GM06990 (cell line): ENCODE data around the gene ANK2.

ENCODE experiments used
- DNase-seq: peaks from one replicate; pipeline ENCODE4 v3.0.0-alpha.2; 2011; ENCODE audit not compliant: insufficient read length; ENCODE audit errors: extremely low read depth
- H3K27me3 ChIP-seq: replicated peaks from 2 replicates; pipeline ENCODE4 v1.6.0; 2011; ENCODE audit warnings: low read length; ENCODE audit not compliant: control insufficient read depth, insufficient read depth
- H3K36me3 ChIP-seq: 2 replicates; pipeline ENCODE4 v1.5.1; 2011; ENCODE audit warnings: low read length; ENCODE audit not compliant: control insufficient read depth, insufficient read depth
- H3K4me3 ChIP-seq: replicated peaks from 2 replicates; pipeline ENCODE4 v1.5.1; 2011; ENCODE audit warnings: low read depth, mild to moderate bottlenecking, control low read depth, low read length
- CTCF ChIP-seq: IDR thresholded peaks from 2 replicates; pipeline ENCODE4 v1.5.1; 2011; ENCODE audit warnings: low read length, control low read depth, mild to moderate bottlenecking, inconsistent platforms; ENCODE audit not compliant: insufficient read depth, poor library complexity, severe bottlenecking

The ANK2 gene

DNA sequence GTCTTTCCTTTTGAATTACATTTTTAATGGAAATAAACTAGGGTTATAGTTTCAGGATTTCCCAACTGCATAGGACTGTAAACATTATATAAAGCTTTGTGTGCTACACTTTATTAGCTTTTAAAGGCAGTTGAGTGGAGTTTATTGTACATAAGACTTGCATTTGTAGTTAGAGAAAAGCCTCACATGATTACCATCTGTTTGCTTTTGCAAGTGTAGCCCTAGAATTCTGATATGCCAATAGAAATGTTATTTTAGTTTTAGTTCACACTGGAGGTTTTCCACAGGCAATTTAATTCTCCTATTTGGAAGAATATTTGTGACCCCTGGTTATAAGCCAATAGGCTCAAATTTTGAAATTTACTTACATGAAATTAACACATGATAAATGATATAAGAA is 41.3 kb upstream of the ANK2 start:
- no peak overlapping the region for H3K4me3 ChIP-seq
- no peaks in the 10 kb centered on the region for H3K27me3 ChIP-seq
- no peak for TF ChIP-seq CTCF
- no peak for DNase-seq
- no peaks in the 10 kb centered on the region for H3K36me3 ChIP-seq

GRCh38 chr4:113008716-113009115 is 40.7 kb upstream of the ANK2 start:
- no peak for TF ChIP-seq CTCF
- H3K4me3 ChIP-seq: no peak overlapping the region
- DNase-seq: no peak
- H3K27me3 ChIP-seq: no peaks in the 10 kb centered on the region
- H3K36me3 ChIP-seq: no peaks in the 10 kb centered on the region

DNA sequence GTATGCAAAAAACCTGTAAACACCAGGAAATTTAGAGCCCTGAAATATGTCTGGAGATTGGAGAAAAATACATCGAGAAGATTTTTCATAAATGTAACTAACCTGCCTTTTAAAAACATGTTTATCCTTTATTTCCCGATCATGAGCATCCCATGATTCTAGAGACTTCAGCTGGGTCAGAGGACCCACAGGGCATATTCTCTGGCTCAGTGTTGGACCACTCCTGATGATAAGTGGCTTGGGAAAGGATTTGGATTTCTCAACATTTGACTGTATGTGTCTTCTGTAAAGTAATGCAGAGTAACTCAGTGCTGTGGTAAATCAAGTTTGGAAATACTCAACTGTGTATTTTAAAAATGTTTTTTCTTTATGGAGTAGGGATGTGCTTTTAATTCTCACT is 40.0 kb upstream of the ANK2 start:
- Histone ChIP-seq H3K36me3 (no peaks in the 10 kb centered on the region), H3K27me3 (no peaks in the 10 kb centered on the region), H3K4me3 (no peak overlapping the region)
- no peak for DNase-seq
- TF ChIP-seq CTCF: no peak

DNA sequence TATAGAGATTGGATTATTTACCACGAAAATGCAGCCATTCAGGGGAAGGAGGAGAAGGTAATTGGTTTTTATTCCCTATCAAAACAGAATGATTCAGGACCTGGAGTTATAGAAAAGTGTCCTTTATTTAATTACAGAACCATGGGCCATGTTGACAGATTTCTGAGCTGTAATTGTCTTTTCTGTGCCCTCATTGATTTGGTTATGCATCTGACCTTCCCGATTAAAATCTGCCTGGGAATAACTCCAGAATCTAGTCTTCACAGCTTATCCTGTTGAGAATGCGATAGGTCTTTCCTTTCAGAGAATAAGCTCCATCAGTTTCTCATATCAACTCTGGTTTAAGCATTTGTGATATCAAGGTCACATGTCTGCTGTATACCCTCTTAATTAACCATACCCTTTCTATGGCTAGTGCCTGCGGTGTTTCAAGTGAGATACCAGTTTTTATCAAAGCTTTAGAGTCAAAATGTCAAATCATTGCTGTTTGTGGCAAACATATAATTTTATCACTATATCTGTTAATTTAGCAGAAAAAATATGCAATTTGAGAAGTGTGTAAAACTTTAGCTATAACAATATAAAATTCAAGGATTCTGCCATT is 37.2 kb upstream of the ANK2 start:
- H3K4me3 ChIP-seq: no peak overlapping the region
- DNase-seq: no peak
- H3K27me3 ChIP-seq: no peaks in the 10 kb centered on the region
- no peaks in the 10 kb centered on the region for H3K36me3 ChIP-seq
- TF ChIP-seq CTCF: no peak

DNA sequence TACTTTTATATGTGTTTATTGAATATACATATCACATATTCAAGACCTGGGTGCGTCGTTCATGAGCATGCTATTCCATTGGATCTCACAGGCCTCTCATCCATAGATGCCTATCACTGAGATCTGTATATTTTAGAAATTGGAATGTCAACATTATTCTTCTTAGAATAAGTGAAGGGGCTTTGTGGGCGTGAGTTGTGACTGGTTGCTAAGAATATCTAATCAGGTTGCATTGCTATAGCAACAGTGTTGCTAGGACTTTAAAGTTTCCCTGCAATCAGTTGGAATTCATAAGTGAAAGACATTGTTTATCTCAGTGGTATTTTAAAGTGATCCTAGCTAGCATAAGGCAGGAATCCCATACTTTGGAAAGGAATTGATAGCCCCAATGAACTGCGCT is 36.7 kb upstream of the ANK2 start:
- H3K4me3 ChIP-seq: no peak overlapping the region
- no peak for TF ChIP-seq CTCF
- no peaks in the 10 kb centered on the region for H3K27me3 ChIP-seq
- H3K36me3 ChIP-seq: no peaks in the 10 kb centered on the region
- no peak for DNase-seq

GRCh38 chr4:113013751-113014150 is 35.7 kb upstream of the ANK2 start:
- H3K27me3 ChIP-seq: no peaks in the 10 kb centered on the region
- H3K36me3 ChIP-seq: no peaks in the 10 kb centered on the region
- no peak overlapping the region for H3K4me3 ChIP-seq
- no peak for DNase-seq
- no peak for TF ChIP-seq CTCF
